Colonic mucosa (tissue), 4 donors: ENCODE results near the gene TBC1D32. TPM values are rescaled to one million over a fixed set of nuclear protein-coding genes. Genes with fewer than 3 reads are reported as not detected.
"Not testable (repeated sequence)": the region's sequence is repeated elsewhere in the genome, so short reads cannot be mapped to it uniquely, and the experiment has no call there.

Experiments
- DNase-seq: peaks from one replicate; pipeline ENCODE4 v3.0.0-alpha.2; 2020
- H3K27ac ChIP-seq: fragments of 200-600 bp; one replicate; pipeline ENCODE4 v1.8.0; 2021
- H3K27me3 ChIP-seq: fragments of 200-600 bp; one replicate; pipeline ENCODE4 v1.8.0; 2021
- H3K36me3 ChIP-seq: fragments of 200-600 bp; one replicate; pipeline ENCODE4 v1.8.0; 2021
- H3K4me1 ChIP-seq: fragments of 200-600 bp; one replicate; pipeline ENCODE4 v1.8.0; 2021; ENCODE audit warnings: mild to moderate bottlenecking
- H3K4me3 ChIP-seq: fragments of 200-600 bp; one replicate; pipeline ENCODE4 v1.8.0; 2021
- H3K9ac ChIP-seq, 2 donors: one replicate each; pipeline ENCODE4 v1.7.0; 2013; ENCODE audit warnings: control low read depth in 2 of 2, low read depth in 2 of 2, low read length in 2 of 2
- H3K9me3 ChIP-seq: fragments of 200-600 bp; one replicate; pipeline ENCODE4 v1.8.0; 2021
- CTCF ChIP-seq: fragments of 200-600 bp; IDR thresholded peaks from one replicate; pipeline ENCODE4 v1.8.0; 2022; ENCODE audit warnings: antibody characterized with exemption, mild to moderate bottlenecking
- intact Hi-C: fragments of 100-400 bp; cut with DNase I; formaldehyde crosslinking; loops from one replicate; pipeline ENCODE4 v1.14.1; 2022
- total RNA-seq, 2 donors: library from RNA; stranded (reverse); fragmentation: NEBNext Ultra II Directional in 1 of 2; extraction: Animal tissue kit (Norgen Biotek cat#: 25700) in 1 of 2; gene quantifications; one replicate each; pipeline ENCODE4 v1.2.1, GENCODE V29; 2021
- donor health status: healthy.
- donor health status: DM: no; HTN: no; CAD: no.
- donor health status: DM: no; HTN: no; CAD: no.

Gene TBC1D32
- total RNA-seq, 2 donors from 2014 or later, result 6.0 to 8.3 TPM

GRCh38 chr6:121187833-121188200 is 146.5 kb downstream of the TBC1D32 start:
- Histone ChIP-seq H3K27me3 (no peaks in the 10 kb centered on the region), H3K9ac (no peak overlapping the region), H3K4me1 (no peaks in the 10 kb centered on the region), H3K9me3 (no peaks in the 10 kb centered on the region), H3K4me3 (no peak overlapping the region), H3K36me3 (no peaks in the 10 kb centered on the region), H3K27ac (no peak overlapping the region)
- DNase-seq, result no peak
- TF ChIP-seq CTCF, result no peak
- intact Hi-C loops, result no loop called here

- H3K4me1 ChIP-seq, result no peaks in the 10 kb centered on the region
- no peak overlapping the region for H3K27ac ChIP-seq
- TF ChIP-seq CTCF, result no peak
- no peak for DNase-seq
- H3K4me3 ChIP-seq, result no peak overlapping the region
- no peaks in the 10 kb centered on the region for H3K36me3 ChIP-seq
- H3K9ac ChIP-seq, result no peak overlapping the region
- H3K27me3 ChIP-seq, result no peaks in the 10 kb centered on the region
- no peaks in the 10 kb centered on the region for H3K9me3 ChIP-seq
- intact Hi-C loops, result no loop called here
These were observed 147.0 kb downstream of the TBC1D32 start for GRCh38 chr6:121187200-121187832.

GRCh38 chr6:121183742-121184141 is 150.5 kb downstream of the TBC1D32 start:
- Histone ChIP-seq H3K4me1 (no peaks in the 10 kb centered on the region), H3K27me3 (no peaks in the 10 kb centered on the region), H3K9me3 (no peaks in the 10 kb centered on the region), H3K4me3 (no peak overlapping the region), H3K27ac (no peak overlapping the region), H3K9ac (no peak overlapping the region), H3K36me3 (no peaks in the 10 kb centered on the region)
- intact Hi-C loops, result no loop called here
- no peak for TF ChIP-seq CTCF
- DNase-seq, result no peak

- DNase-seq, result no peak
- H3K9me3 ChIP-seq, result no peaks in the 10 kb centered on the region
- no peak for TF ChIP-seq CTCF
- no peak overlapping the region for H3K27ac ChIP-seq
- H3K4me3 ChIP-seq, result no peak overlapping the region
- no peaks in the 10 kb centered on the region for H3K36me3 ChIP-seq
- no peaks in the 10 kb centered on the region for H3K4me1 ChIP-seq
- no peak overlapping the region for H3K9ac ChIP-seq
- intact Hi-C loops, result no loop called here
- H3K27me3 ChIP-seq, result no peaks in the 10 kb centered on the region
These were observed 158.5 kb downstream of the TBC1D32 start for GRCh38 chr6:121175827-121176226.

GRCh38 chr6:121172451-121172850 is 161.8 kb downstream of the TBC1D32 start:
- H3K27ac ChIP-seq, H3K4me1 ChIP-seq, H3K9ac ChIP-seq, H3K36me3 ChIP-seq, H3K4me3 ChIP-seq, H3K9me3 ChIP-seq, DNase-seq, intact Hi-C loops, H3K27me3 ChIP-seq: not testable (repeated sequence)

GRCh38 chr6:121171879-121172278 is 162.4 kb downstream of the TBC1D32 start:
- no peak for TF ChIP-seq CTCF
- Histone ChIP-seq H3K27me3 (no peaks in the 10 kb centered on the region), H3K4me3 (no peak overlapping the region), H3K9me3 (no peaks in the 10 kb centered on the region), H3K36me3 (no peaks in the 10 kb centered on the region), H3K4me1 (no peaks in the 10 kb centered on the region), H3K27ac (no peak overlapping the region), H3K9ac (no peak overlapping the region)
- no peak for DNase-seq
- intact Hi-C loops, result no loop called here
